ENCODE data around the gene EIF2B4. TPM values are rescaled to one million over a fixed set of nuclear protein-coding genes. Genes with fewer than 3 reads are reported as not detected.

EIF2B4 gene
- total and polyA plus RNA-seq, 2 of the 8 experiments (the other 6 are each of a cell fraction or from before 2014, with no cell fraction given) = 60.0 to 63.2 TPM

- ChIA-PET POLR2A (ENCODE audit: partially characterized antibody) (interaction anchor here (0.9 to 9.5 kb wide), 14 partner anchors 9 to 116 kb away, joined by 3 to 135 read pairs (median 4); partner anchors contain the start of genes EIF2B4, MPV17, NRBP1 and PPM1G), CTCF (ENCODE audit: partially characterized antibody) (interaction anchor here (0.8 to 1.6 kb wide), 5 partner anchors 14 to 74 kb away, joined by 3 to 5 read pairs (median 4); partner anchors contain the start of genes EIF2B4 and SNX17)
- FAIRE-seq = no peak
Measured at GRCh38 chr2:27353762-27354596, 16.2 kb downstream of the EIF2B4 start.

More at GRCh38 chr2:27353762-27354596, 16.2 kb downstream of the EIF2B4 start:
- WGBS, 2 experiments (ENCODE audit: extremely low coverage in 1 of 2, insufficient coverage in 1 of 2, insufficient read length in 1 of 2, insufficient replicate concordance in 2 of 2, low coverage in 1 of 2, low lambda C conversion rate in 2 of 2, missing lambda C conversion rate in 1 of 2) = 89% methylated on average over 7 of the region's 7 CpGs; no CpG with 5 or more reads in 1 of the 2 experiments
- H4K5ac ChIP-seq (ENCODE audit: insufficient read length, low read depth, low read length) = no peak overlapping the region
- H2BK5ac ChIP-seq (ENCODE audit: low read depth, low read length) = no peak overlapping the region
- H3K27me3 ChIP-seq (replicated peaks in 1 of 4; ENCODE audit: control insufficient read depth in 3 of 4, extremely low read depth in 1 of 4, insufficient read depth in 3 of 4, low read length in 3 of 4) = no peaks in the 10 kb centered on the region
- peaks cover 3% of the 10 kb centered on the region in 2 experiments for H4K20me1 ChIP-seq (replicated peaks in 1 of 2; ENCODE audit: control insufficient read depth in 1 of 2, insufficient read depth in 2 of 2, low read length in 2 of 2)
- no peak for DNase-seq (ENCODE audit: low read depth in 1 of 2, low spot score in 2 of 2)
- no peak overlapping the region for H2BK120ac ChIP-seq (replicated peaks; ENCODE audit: low read depth, low read length)
- no peak overlapping the region for H3K18ac ChIP-seq (ENCODE audit: extremely low read depth, low read length)
- H3K4me2 ChIP-seq (ENCODE audit: insufficient read depth in 1 of 2, low read depth in 2 of 2, low read length in 2 of 2) = peak overlapping the region; percentile 31 to 62; a peak in 3 of 4 replicates
- no peaks in the 10 kb centered on the region for H3K23me2 ChIP-seq (ENCODE audit: low read depth, low read length)
- H3K9me3 ChIP-seq (ENCODE audit: insufficient read depth in 2 of 2, low read depth in 1 of 2, low read length in 1 of 2) = no peaks in the 10 kb centered on the region
- peaks cover 0 to 12% (median 4%) of the 10 kb centered on the region in 4 experiments; a peak in 4 of 7 replicates for H3K4me1 ChIP-seq (replicated peaks in 1 of 4; ENCODE audit: control insufficient read depth in 3 of 4, insufficient read depth in 4 of 4, low read length in 3 of 4)
- H2BK20ac ChIP-seq (ENCODE audit: low read length) = no peak overlapping the region
- peaks cover 0 to 5% (median 3%) of the 10 kb centered on the region in 4 experiments; a peak in 3 of 8 replicates for H3K36me3 ChIP-seq (ENCODE audit: control insufficient read depth in 2 of 4, insufficient read depth in 4 of 4, low read length in 3 of 4)
- no peak overlapping the region for H4K91ac ChIP-seq (replicated peaks; ENCODE audit: insufficient read length, low read length)
- no peak overlapping the region for H3K4me3 ChIP-seq (ENCODE audit: extremely low read depth in 1 of 4, insufficient read depth in 2 of 4, low read depth in 3 of 4, low read length in 4 of 4)
- H2AK5ac ChIP-seq (ENCODE audit: low read depth, low read length) = peak overlapping the region; percentile 71; the same call in 1 of the 2 replicates
- H2AFZ ChIP-seq (ENCODE audit: low read length) = no peak overlapping the region
- no peak overlapping the region for H3K14ac ChIP-seq (ENCODE audit: insufficient read length)
- H3K56ac ChIP-seq (replicated peaks; ENCODE audit: insufficient read length, low read depth, low read length) = no peak overlapping the region
- H2BK12ac ChIP-seq (ENCODE audit: low read depth, low read length) = no peak overlapping the region
- peak overlapping the region in 1 of 4 experiments; percentile 48; a peak in 2 of 7 replicates for H3K9ac ChIP-seq (replicated peaks in 1 of 4; ENCODE audit: extremely low read depth in 1 of 4, low read depth in 3 of 4, low read length in 3 of 4)
- H4K8ac ChIP-seq (ENCODE audit: extremely low read depth, insufficient read depth, low read length) = no peak overlapping the region
- H2BK15ac ChIP-seq (ENCODE audit: low read length) = no peak overlapping the region
- H3K27ac ChIP-seq (ENCODE audit: low read depth, low read length) = no peak overlapping the region
- H3K79me1 ChIP-seq (ENCODE audit: low read depth, low read length) = no peaks in the 10 kb centered on the region; the same call in 1 of the 2 replicates
- TF ChIP-seq HDAC6 (IDR thresholded peaks at IDR 0.05; ENCODE audit: low read depth, low read length) (no peak), TAF1 (IDR thresholded peaks at IDR 0.05; ENCODE audit: low read depth, low read length) (no peak), NRF1 (IDR thresholded peaks at IDR 0.05; ENCODE audit: low read depth, low read length) (no peak), SP4 (IDR thresholded peaks at IDR 0.05; ENCODE audit: low read length) (no peak), RFX5 (IDR thresholded peaks at IDR 0.05; ENCODE audit: borderline replicate concordance, low read depth, low read length) (no peak), POU5F1 (IDR thresholded peaks at IDR 0.05; ENCODE audit: low read depth, low read length) (no peak), SIX5 (IDR thresholded peaks at IDR 0.05; ENCODE audit: low read depth, low read length) (no peak), GABPA (IDR thresholded peaks at IDR 0.05; ENCODE audit: borderline replicate concordance, insufficient read depth, low read length) (no peak)
- H3K79me2 ChIP-seq (ENCODE audit: control insufficient read depth in 1 of 2, insufficient read depth in 2 of 2, low read length in 2 of 2) = peaks cover 11 to 81% of the 10 kb centered on the region in 2 experiments; a peak in 3 of 4 replicates
- no peak overlapping the region for H3K4ac ChIP-seq (replicated peaks; ENCODE audit: insufficient read length, low read depth, low read length)
- no peak overlapping the region for H3K23ac ChIP-seq (ENCODE audit: insufficient read length)
